Adrenal gland (tissue), 12 donors: ENCODE data around the gene RND2. TPM values are rescaled to one million over a fixed set of nuclear protein-coding genes. Genes with fewer than 3 reads are reported as not detected.

Experiments used
- DNase-seq, 7 donors: peaks; one replicate each; pipeline ENCODE4 v3.0.0-alpha.2; 2019 to 2020
- H3K27ac ChIP-seq, 5 donors: fragments of 200-600 bp; sonication (generic) in 4 of 5; 1 replicate in 3 of 5; 2 replicates in 2 of 5; pipeline versions ENCODE4 v1.5.1 to v1.8.0; 2016 to 2020; ENCODE audit warnings: mild to moderate bottlenecking in 1 of 5
- H3K27me3 ChIP-seq: fragments of 200-600 bp; 2 replicates; pipeline ENCODE4 v1.8.0; 2021
- H3K36me3 ChIP-seq, 2 donors: fragments of 200-600 bp; replicated peaks in 1 of 2; 1 replicate in 1 of 2; 2 replicates in 1 of 2; pipeline versions ENCODE4 v1.5.1 to v1.8.0; 2018 to 2022
- H3K4me1 ChIP-seq, 2 donors: fragments of 200-600 bp; replicated peaks in 1 of 2; 1 replicate in 1 of 2; 2 replicates in 1 of 2; pipeline versions ENCODE4 v1.5.1 to v1.8.0; 2018 to 2021
- H3K4me3 ChIP-seq, 4 donors: fragments of 200-600 bp; sonication (generic) in 3 of 4; one replicate each; pipeline ENCODE4 v1.5.1; 2016 to 2018
- H3K9me3 ChIP-seq, 3 donors: fragments of 200-600 bp; sonication (generic) in 1 of 3; replicated peaks in 1 of 3; 1 replicate in 2 of 3; 2 replicates in 1 of 3; pipeline versions ENCODE4 v1.5.1 to v1.8.0; 2016 to 2021
- POLR2A ChIP-seq, 2 donors: fragments of 450-650 bp; IDR thresholded peaks; one replicate each; pipeline ENCODE4 v1.6.1; 2017; ENCODE audit warnings: antibody characterized with exemption in 2 of 2, mild to moderate bottlenecking in 2 of 2, moderate library complexity in 1 of 2
- WGBS, 4 donors: extraction: QIAGEN DNeasy Blood & Tissue Kit in 2 of 4; methylation state at CpG; one replicate each; pipeline versions ENCODE4 v1.1.5 to v1.1.7; 2013 to 2017; 5-methylcytosine and 5-hydroxymethylcytosine counted together
- intact Hi-C, 2 donors: fragments of 100-400 bp; cut with DNase I; formaldehyde crosslinking; loops; one replicate each; pipeline versions ENCODE4 v1.14.1 to v1.15.0; 2022 to 2023
- polyA plus RNA-seq, 3 donors: library from polyadenylated mRNA; stranded (reverse); fragments of 200-250 nt in 2 of 3; fragments of 350-450 nt in 1 of 3; fragmentation: Illumina TruSeq in 1 of 3; extraction: RNeasy Lipid Tissue Mini Kit (QIAGEN cat#74804) in 1 of 3; gene quantifications; one replicate each; pipeline ENCODE4 v1.2.3, GENCODE V29; 2013 to 2014
- total RNA-seq, 9 donors: library from RNA; depleted of rRNA in 4 of 9; stranded (reverse); fragments of >200 nt in 4 of 9; fragments of 120-200 nt in 1 of 9; fragmentation: NEBNext Ultra II Directional in 1 of 9; extraction: Animal tissue kit (Norgen Biotek cat#: 25700) in 1 of 9; gene quantifications; one replicate each; pipeline versions ENCODE4 v1.1.0 to v1.2.4, GENCODE V29; 2013 to 2023
- TF ChIP-seq, protein P1 (sequence below), 6 experiments: fragments of 450-650 bp in 4 of 6; fragments of 200-600 bp in 2 of 6; sonication (generic) in 1 of 6; IDR thresholded peaks; 1 replicate in 5 of 6; 2 replicates in 1 of 6; pipeline versions ENCODE4 v1.5.1 to v1.8.0; 2016 to 2021; ENCODE audit warnings: antibody characterized with exemption in 6 of 6, mild to moderate bottlenecking in 2 of 6, moderate library complexity in 1 of 6
- donor health status: healthy with polysubstance abuse.
- donor health status: Bipolar disorder and iron deficiency.
- donor health status: DM: yes; HTN: yes; CAD: no.
- donor health status: DM: no; HTN: no; CAD: no.
- donor health status: DM: no; HTN: no; CAD: no.
- donor health status: DM: yes; HTN: yes; CAD: no.

RND2 gene
- total and polyA plus RNA-seq, 12 donors: 1.3 to 8.2 (median 3.6) TPM

DNA sequence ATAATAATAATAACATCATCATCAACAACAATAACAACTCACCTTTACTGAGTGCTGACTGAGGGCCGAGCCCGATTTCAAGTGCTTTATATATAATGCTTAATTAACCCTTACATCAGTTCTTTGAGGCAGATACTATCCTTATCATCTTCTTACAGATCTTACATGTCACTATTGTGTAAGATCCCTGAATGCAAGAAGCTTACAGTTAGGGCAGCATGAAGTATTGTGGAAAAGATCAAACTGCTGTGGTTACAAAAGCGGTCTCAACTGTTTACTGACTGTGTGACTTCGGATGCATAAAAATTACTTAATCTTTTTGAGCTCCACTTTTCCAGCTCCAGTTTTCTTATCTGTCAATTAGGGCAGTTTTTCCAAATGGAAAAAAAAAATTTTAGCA, 6.1 kb upstream of the RND2 start:
- Histone ChIP-seq H3K4me3 (no peak overlapping the region), H3K36me3 (peaks cover 0 to 27% of the 10 kb centered on the region in 2 donors), H3K27me3 (no peaks in the 10 kb centered on the region), H3K9me3 (no peaks in the 10 kb centered on the region), H3K4me1 (peaks cover 49 to 61% of the 10 kb centered on the region in 2 donors), H3K27ac (peak overlapping the region in 4 of 5 donors; percentile 5 to 97 (median 76))
- 29 to 33% (median 31%) methylated on average over 4 of the region's 4 CpGs for WGBS, 4 donors
- intact Hi-C loops: no loop called here
- TF ChIP-seq, protein P1, sequence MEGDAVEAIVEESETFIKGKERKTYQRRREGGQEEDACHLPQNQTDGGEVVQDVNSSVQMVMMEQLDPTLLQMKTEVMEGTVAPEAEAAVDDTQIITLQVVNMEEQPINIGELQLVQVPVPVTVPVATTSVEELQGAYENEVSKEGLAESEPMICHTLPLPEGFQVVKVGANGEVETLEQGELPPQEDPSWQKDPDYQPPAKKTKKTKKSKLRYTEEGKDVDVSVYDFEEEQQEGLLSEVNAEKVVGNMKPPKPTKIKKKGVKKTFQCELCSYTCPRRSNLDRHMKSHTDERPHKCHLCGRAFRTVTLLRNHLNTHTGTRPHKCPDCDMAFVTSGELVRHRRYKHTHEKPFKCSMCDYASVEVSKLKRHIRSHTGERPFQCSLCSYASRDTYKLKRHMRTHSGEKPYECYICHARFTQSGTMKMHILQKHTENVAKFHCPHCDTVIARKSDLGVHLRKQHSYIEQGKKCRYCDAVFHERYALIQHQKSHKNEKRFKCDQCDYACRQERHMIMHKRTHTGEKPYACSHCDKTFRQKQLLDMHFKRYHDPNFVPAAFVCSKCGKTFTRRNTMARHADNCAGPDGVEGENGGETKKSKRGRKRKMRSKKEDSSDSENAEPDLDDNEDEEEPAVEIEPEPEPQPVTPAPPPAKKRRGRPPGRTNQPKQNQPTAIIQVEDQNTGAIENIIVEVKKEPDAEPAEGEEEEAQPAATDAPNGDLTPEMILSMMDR (IDR thresholded peaks at IDR 0.05): no peak
- TF ChIP-seq POLR2A (IDR thresholded peaks at IDR 0.05): no peak
- DNase-seq: peak in 1 of 7 donors; percentile 51

DNA sequence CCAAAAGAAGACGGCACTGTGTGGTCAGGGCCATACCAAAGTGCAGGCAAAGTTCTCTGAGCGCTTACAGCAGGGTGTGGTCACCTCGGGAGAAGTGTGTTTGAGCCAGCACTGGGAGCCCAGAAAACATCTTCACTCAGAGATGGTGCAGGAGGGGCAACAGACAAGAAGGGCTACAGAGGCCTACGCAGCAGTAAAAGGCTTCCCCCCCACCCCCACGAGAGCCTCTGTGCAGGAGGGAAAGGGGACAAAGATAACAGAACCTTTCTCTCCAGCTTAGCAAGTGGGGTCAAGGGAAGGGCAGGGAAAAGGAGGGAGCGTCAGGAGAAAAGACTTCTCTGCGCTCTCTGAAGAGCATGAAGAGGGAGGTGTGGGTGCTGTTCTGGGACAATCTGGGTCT, 5.6 kb upstream of the RND2 start:
- TF ChIP-seq POLR2A (IDR thresholded peaks at IDR 0.05): peak in 1 of 2 donors; percentile 35
- TF ChIP-seq, protein P1 (IDR thresholded peaks at IDR 0.05): no peak
- peaks cover 44 to 59% of the 10 kb centered on the region in 2 donors for H3K4me1 ChIP-seq
- peak overlapping the region; percentile 85 to 97 (median 89) for H3K27ac ChIP-seq
- H3K4me3 ChIP-seq: peak overlapping the region in 2 of 4 donors; percentile 11 to 33
- intact Hi-C loops: no loop called here
- H3K36me3 ChIP-seq: peaks cover 0 to 22% of the 10 kb centered on the region in 2 donors
- no peaks in the 10 kb centered on the region for H3K9me3 ChIP-seq
- WGBS, 4 donors: 9 to 31% (median 14%) methylated on average over 7 of the region's 7 CpGs
- DNase-seq: peak in 5 of 7 donors; percentile 48 to 66 (median 60)
- H3K27me3 ChIP-seq: no peaks in the 10 kb centered on the region

DNA sequence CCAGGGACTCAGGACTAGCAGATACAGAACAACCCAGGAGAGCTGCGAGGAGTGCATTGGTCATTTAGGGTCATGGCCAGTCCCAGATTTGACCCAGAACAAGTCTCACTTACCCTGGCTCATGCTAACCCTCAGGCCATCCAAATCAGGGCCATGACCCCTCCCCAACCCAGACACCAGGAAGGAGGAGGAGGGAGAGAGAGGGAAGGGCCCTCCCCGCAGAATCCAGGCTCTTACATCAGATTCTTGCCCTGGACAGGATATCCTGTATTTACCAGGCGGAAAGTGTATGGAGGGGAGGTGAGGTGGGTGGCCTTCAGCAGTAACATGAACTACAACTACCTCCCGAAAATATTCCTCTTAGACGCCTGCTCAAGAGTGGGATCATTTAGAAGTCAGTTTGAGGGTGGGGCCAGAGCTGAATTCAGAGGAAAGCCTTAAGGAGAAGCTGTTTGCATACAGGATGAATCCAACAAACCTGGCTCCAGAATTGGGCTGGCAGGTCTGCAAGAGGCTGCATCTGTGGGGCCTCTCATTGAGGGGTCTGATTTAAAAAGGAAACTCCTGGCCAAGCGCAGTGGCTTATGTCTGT, 4.9 kb upstream of the RND2 start:
- Histone ChIP-seq H3K27me3 (no peaks in the 10 kb centered on the region), H3K4me3 (peak overlapping the region in 2 of 4 donors; percentile 11 to 33), H3K4me1 (peaks cover 39 to 56% of the 10 kb centered on the region in 2 donors), H3K27ac (peak overlapping the region; percentile 85 to 97 (median 89)), H3K36me3 (peaks cover 0 to 21% of the 10 kb centered on the region in 2 donors), H3K9me3 (no peaks in the 10 kb centered on the region)
- DNase-seq: peak in 6 of 7 donors; percentile 41 to 79 (median 54)
- TF ChIP-seq, protein P1 (IDR thresholded peaks at IDR 0.05): no peak
- no peak for TF ChIP-seq POLR2A (IDR thresholded peaks at IDR 0.05)
- intact Hi-C loops: loop anchor here (5.0 to 10.0 kb wide), 4 partner anchors 65 to 295 kb away; partner anchors contain the start of gene NBR1 (in 1 of the 2)
- WGBS, 4 donors: 21 to 34% (median 28%) methylated on average over 5 to 6 of the region's 6 CpGs

- peaks cover 30 to 46% of the 10 kb centered on the region in 2 donors for H3K4me1 ChIP-seq
- WGBS, 4 donors: 6 to 30% (median 17%) methylated on average over 20 to 39 of the region's 40 CpGs
- intact Hi-C loops: loop anchor here (5.0 to 10.0 kb wide), 4 partner anchors 64 to 294 kb away; partner anchors contain the start of gene NBR1 (in 1 of the 2)
Measured at GRCh38 chr17:43020789-43021740, 4.0 kb upstream of the RND2 start.

More at GRCh38 chr17:43020789-43021740, 4.0 kb upstream of the RND2 start:
- Histone ChIP-seq H3K9me3 (no peaks in the 10 kb centered on the region), H3K27me3 (no peaks in the 10 kb centered on the region), H3K4me3 (peak overlapping the region; percentile 78 to 94 (median 84)), H3K27ac (peak overlapping the region; percentile 87 to 98 (median 96)), H3K36me3 (peaks cover 0 to 20% of the 10 kb centered on the region in 2 donors)
- TF ChIP-seq, protein P1 (IDR thresholded peaks at IDR 0.05): no peak
- TF ChIP-seq POLR2A (IDR thresholded peaks at IDR 0.05): peak; percentile 58 to 90
- peak; percentile 85 to 95 (median 93) for DNase-seq
